Chondrocyte (in vitro differentiated cells): ENCODE results near the gene ATF6. TPM values are rescaled to one million over a fixed set of nuclear protein-coding genes. Genes with fewer than 3 reads are reported as not detected.

Experiments
- DNase-seq: peaks from one replicate; pipeline ENCODE4 v3.0.0; 2021; ENCODE audit warnings: mixed read lengths, low spot score
- H3K27ac Mint-ChIP-seq: one replicate; pipeline ENCODE4 v1.8.0; 2021; ENCODE audit warnings: mild to moderate bottlenecking, moderate library complexity, mixed read lengths; ENCODE audit not compliant: unreplicated experiment
- H3K27me3 Mint-ChIP-seq: 2 replicates; pipeline ENCODE4 v1.8.0; 2021; ENCODE audit warnings: low read depth, mixed read lengths
- H3K36me3 Mint-ChIP-seq: 2 replicates; pipeline ENCODE4 v1.8.0; 2021; ENCODE audit warnings: low read depth, mixed read lengths
- H3K4me1 Mint-ChIP-seq: 2 replicates; pipeline ENCODE4 v1.8.0; 2021; ENCODE audit warnings: low read depth, mild to moderate bottlenecking, mixed read lengths
- H3K4me3 Mint-ChIP-seq: one replicate; pipeline ENCODE4 v1.8.0; 2021; ENCODE audit warnings: mild to moderate bottlenecking, moderate library complexity, mixed read lengths; ENCODE audit not compliant: unreplicated experiment
- H3K9me3 Mint-ChIP-seq: 2 replicates; pipeline ENCODE4 v1.8.0; 2021; ENCODE audit warnings: low read depth, mixed read lengths
- CTCF ChIP-seq: fragments of 200-600 bp; sonication (generic); IDR thresholded peaks from 2 replicates; pipeline ENCODE4 v1.5.0; 2021; ENCODE audit warnings: antibody characterized with exemption, mild to moderate bottlenecking, moderate library complexity
- total RNA-seq: library from RNA; stranded (reverse); gene quantifications from 3 replicates; pipeline ENCODE4 v1.2.1, GENCODE V29; 2021

Gene ATF6
- total RNA-seq, 1 donor from 2014 or later: 29.1 TPM

GRCh38 chr1:161952607-161953172, 186.6 kb downstream of the ATF6 start:
- no peak overlapping the region for H3K4me3 Mint-ChIP-seq
- H3K9me3 Mint-ChIP-seq: peaks cover 4% of the 10 kb centered on the region
- peak overlapping the region; percentile 57 for H3K27ac Mint-ChIP-seq
- peaks cover 73% of the 10 kb centered on the region for H3K4me1 Mint-ChIP-seq
- no peak for TF ChIP-seq CTCF
- no peak for DNase-seq
- no peaks in the 10 kb centered on the region for H3K27me3 Mint-ChIP-seq
- H3K36me3 Mint-ChIP-seq: no peaks in the 10 kb centered on the region

- no peak for TF ChIP-seq CTCF
- Mint-ChIP-seq H3K4me3 (no peak overlapping the region), H3K27ac (peak overlapping the region; percentile 94), H3K9me3 (peaks cover 4% of the 10 kb centered on the region), H3K27me3 (no peaks in the 10 kb centered on the region), H3K36me3 (no peaks in the 10 kb centered on the region), H3K4me1 (peaks cover 77% of the 10 kb centered on the region)
- no peak for DNase-seq
Observed at GRCh38 chr1:161953256-161953920, 187.3 kb downstream of the ATF6 start.

GRCh38 chr1:161954050-161954449, 187.9 kb downstream of the ATF6 start:
- no peaks in the 10 kb centered on the region for H3K27me3 Mint-ChIP-seq
- peaks cover 79% of the 10 kb centered on the region for H3K4me1 Mint-ChIP-seq
- no peak overlapping the region for H3K4me3 Mint-ChIP-seq
- H3K36me3 Mint-ChIP-seq: peaks cover 6% of the 10 kb centered on the region
- H3K27ac Mint-ChIP-seq: peak overlapping the region; percentile 94
- TF ChIP-seq CTCF: no peak
- DNase-seq: no peak
- H3K9me3 Mint-ChIP-seq: peaks cover 4% of the 10 kb centered on the region

DNA sequence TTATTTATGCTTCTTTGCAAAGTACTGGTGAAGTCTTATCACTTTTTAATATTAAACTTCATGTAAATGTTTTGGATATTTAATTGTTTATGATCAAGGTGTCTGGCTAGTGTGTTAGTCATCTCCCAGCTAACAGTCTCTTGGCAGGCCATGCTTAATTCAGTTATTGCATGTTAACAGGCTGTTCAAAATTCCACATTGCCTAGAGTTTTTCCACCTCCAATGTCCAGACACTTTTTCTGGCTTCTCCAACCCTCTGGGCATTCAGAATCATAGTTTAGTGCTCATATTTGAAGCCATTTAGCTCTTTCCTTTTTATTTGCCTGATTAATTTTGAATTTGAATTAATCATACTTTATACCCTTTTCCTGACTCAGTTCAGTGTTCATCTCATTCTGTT, 188.3 kb downstream of the ATF6 start:
- DNase-seq: no peak
- no peak for TF ChIP-seq CTCF
- H3K27ac Mint-ChIP-seq: peak overlapping the region; percentile 94
- peaks cover 4% of the 10 kb centered on the region for H3K9me3 Mint-ChIP-seq
- peaks cover 8% of the 10 kb centered on the region for H3K36me3 Mint-ChIP-seq
- H3K4me1 Mint-ChIP-seq: peaks cover 77% of the 10 kb centered on the region
- no peak overlapping the region for H3K4me3 Mint-ChIP-seq
- H3K27me3 Mint-ChIP-seq: no peaks in the 10 kb centered on the region

DNA sequence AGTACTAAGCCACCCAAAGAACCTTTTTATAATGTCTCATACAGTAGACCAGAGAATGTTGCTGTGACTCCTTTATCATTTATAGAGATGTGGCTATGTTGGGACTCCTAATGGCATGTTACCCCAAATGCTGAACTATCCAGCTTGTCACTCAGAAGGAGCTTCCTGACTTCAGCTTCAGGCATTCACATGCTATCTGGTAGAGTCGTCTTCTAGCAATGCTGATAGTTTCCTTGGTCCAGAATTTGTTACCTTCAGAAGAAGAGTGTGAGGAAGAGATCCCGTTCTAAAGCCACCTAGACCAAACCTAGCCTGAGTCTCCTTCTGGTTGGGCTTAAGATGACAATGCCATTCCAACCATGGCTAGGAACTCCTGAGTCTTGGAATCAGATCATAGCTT, 189.5 kb downstream of the ATF6 start:
- Mint-ChIP-seq H3K27ac (peak overlapping the region; percentile 57), H3K27me3 (no peaks in the 10 kb centered on the region), H3K9me3 (peaks cover 4% of the 10 kb centered on the region), H3K4me1 (peaks cover 74% of the 10 kb centered on the region), H3K36me3 (peaks cover 10% of the 10 kb centered on the region), H3K4me3 (no peak overlapping the region)
- no peak for TF ChIP-seq CTCF
- DNase-seq: no peak
